NCI-H2107 treated with DMSO at 0.1 percent for 48 hours (cell line): Measurements from ENCODE around the gene ZNF148.

ENCODE experiments used
- DNase-seq: peaks from one replicate; lab custom pipeline; 2025; ENCODE audit not compliant: unreplicated experiment; lab: John Stamatoyannopoulos, UW

Gene ZNF148

GRCh38 chr3:125229707-125230106 lies 145.4 kb downstream of the ZNF148 start:
- no peak for DNase-seq

GRCh38 chr3:125229168-125229567 lies 146.0 kb downstream of the ZNF148 start:
- no peak for DNase-seq

- DNase-seq: no peak
Observed at GRCh38 chr3:125221831-125222230, 153.3 kb downstream of the ZNF148 start.

GRCh38 chr3:125220727-125221429 lies 154.2 kb downstream of the ZNF148 start:
- DNase-seq: no peak

- DNase-seq: no peak
Observed at GRCh38 chr3:125220183-125220582, 154.9 kb downstream of the ZNF148 start.

- DNase-seq: no peak
Observed at GRCh38 chr3:125219261-125219701, 155.8 kb downstream of the ZNF148 start.

- DNase-seq: no peak
Observed at GRCh38 chr3:125214738-125215137, 160.4 kb downstream of the ZNF148 start.

- DNase-seq: no peak
Observed at GRCh38 chr3:125213946-125214542, 161.1 kb downstream of the ZNF148 start.

- DNase-seq: no peak
Observed at GRCh38 chr3:125213364-125213755, 161.8 kb downstream of the ZNF148 start.

GRCh38 chr3:125212509-125213363 lies 162.4 kb downstream of the ZNF148 start, which contains the start of gene SLC12A8:
Gene SLC12A8, minus strand, starts transcription at chr3:125212748. Its CDS starts 1,399 bp downstream, at chr3:125211349.
- DNase-seq: no peak

GRCh38 chr3:125212091-125212508 lies 163.0 kb downstream of the ZNF148 start:
- DNase-seq: no peak

- no peak for DNase-seq
Observed at GRCh38 chr3:125211523-125212090, 163.5 kb downstream of the ZNF148 start.

- no peak for DNase-seq
Observed at GRCh38 chr3:125207949-125208568, 167.1 kb downstream of the ZNF148 start.

GRCh38 chr3:125207507-125207906 lies 167.6 kb downstream of the ZNF148 start:
- no peak for DNase-seq

- DNase-seq: no peak
Observed at GRCh38 chr3:125206934-125207333, 168.2 kb downstream of the ZNF148 start.

- DNase-seq: no peak
Observed at GRCh38 chr3:125203731-125204130, 171.4 kb downstream of the ZNF148 start.

- DNase-seq: no peak
Observed at GRCh38 chr3:125202197-125202596, 172.9 kb downstream of the ZNF148 start.

- no peak for DNase-seq
Observed at GRCh38 chr3:125200731-125201139, 174.4 kb downstream of the ZNF148 start.

GRCh38 chr3:125194849-125195601 lies 180.1 kb downstream of the ZNF148 start:
- no peak for DNase-seq
